Measurements from ENCODE around the gene NDUFAF8.

DNA sequence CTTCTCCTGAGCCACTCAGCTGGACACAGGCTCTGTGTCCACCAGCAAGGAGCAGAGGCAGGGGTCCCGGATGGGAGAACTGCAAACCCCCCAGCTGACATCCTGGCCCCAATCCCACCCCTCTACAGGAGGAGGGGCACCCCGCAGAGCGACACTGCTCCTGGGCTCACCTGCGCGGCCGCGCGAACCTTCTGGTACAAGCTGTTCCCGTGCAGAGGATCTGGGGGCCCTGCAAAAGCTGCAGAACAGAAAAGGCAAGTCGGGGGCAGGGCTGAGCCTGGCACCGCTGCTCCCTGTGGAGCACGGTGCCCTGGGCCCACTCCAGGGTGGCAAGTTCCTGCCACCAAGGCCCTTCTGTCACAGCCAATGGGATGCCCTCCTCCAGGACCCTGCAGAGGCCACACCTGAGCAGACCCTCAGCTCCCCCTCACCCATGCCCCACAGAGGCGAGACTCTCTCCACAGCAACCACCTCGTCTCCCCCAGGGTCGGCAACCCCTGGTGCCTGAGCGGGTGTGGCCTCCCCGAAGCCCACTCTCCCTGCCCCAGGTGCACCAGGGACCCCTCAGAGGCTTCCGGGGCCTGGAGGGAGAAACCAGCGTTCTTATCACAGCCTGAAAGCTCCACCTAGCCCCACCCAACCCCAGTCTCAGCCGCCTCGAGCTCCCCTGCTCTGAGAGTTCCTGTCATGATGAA, 5.2 kb upstream of the NDUFAF8 start:
- TF ChIP-seq, protein P1, sequence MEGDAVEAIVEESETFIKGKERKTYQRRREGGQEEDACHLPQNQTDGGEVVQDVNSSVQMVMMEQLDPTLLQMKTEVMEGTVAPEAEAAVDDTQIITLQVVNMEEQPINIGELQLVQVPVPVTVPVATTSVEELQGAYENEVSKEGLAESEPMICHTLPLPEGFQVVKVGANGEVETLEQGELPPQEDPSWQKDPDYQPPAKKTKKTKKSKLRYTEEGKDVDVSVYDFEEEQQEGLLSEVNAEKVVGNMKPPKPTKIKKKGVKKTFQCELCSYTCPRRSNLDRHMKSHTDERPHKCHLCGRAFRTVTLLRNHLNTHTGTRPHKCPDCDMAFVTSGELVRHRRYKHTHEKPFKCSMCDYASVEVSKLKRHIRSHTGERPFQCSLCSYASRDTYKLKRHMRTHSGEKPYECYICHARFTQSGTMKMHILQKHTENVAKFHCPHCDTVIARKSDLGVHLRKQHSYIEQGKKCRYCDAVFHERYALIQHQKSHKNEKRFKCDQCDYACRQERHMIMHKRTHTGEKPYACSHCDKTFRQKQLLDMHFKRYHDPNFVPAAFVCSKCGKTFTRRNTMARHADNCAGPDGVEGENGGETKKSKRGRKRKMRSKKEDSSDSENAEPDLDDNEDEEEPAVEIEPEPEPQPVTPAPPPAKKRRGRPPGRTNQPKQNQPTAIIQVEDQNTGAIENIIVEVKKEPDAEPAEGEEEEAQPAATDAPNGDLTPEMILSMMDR (IDR thresholded peaks at IDR 0.05), result no peak
- TF ChIP-seq POLR2A (IDR thresholded peaks at IDR 0.05), result no peak
